ENCODE measurements around the gene CTRB1. TPM values are rescaled to one million over a fixed set of nuclear protein-coding genes. Genes with fewer than 3 reads are reported as not detected.

CTRB1 gene
- total and polyA plus RNA-seq, 8 donors = 0.12 to 0.20 (median 0.20) TPM; not detected in 5

DNA sequence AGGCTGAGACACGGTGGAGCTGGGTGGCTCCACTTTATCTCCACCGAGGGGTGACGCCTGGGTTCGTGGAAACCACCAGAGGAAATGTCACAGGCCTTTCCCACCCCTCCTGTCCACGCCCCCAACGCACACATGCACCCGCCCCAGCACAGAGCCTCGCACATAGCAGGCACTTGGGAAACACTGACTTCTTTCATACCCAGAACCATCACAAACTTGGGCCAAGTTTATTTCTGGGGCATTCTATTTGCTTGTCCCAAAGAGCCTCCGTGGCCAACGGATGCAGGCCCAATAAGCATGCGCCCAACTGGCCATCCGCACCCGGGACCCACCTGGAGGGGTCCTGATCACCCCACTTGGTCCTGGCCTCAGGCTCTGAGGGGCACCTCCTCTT is 29.4 kb downstream of the CTRB1 start:
- Histone ChIP-seq H3K27ac (peak overlapping the region; percentile 83 to 91), H3K27me3 (peaks cover 0 to 60% of the 10 kb centered on the region in 2 donors), H3K4me3 (no peak overlapping the region), H3K36me3 (no peaks in the 10 kb centered on the region), H3K4me1 (peaks cover 59 to 95% of the 10 kb centered on the region in 2 donors), H3K9me3 (no peaks in the 10 kb centered on the region)
- no peak for DNase-seq
- intact Hi-C loops (cut with DNase I) = no loop called here
- TF ChIP-seq, protein P1, sequence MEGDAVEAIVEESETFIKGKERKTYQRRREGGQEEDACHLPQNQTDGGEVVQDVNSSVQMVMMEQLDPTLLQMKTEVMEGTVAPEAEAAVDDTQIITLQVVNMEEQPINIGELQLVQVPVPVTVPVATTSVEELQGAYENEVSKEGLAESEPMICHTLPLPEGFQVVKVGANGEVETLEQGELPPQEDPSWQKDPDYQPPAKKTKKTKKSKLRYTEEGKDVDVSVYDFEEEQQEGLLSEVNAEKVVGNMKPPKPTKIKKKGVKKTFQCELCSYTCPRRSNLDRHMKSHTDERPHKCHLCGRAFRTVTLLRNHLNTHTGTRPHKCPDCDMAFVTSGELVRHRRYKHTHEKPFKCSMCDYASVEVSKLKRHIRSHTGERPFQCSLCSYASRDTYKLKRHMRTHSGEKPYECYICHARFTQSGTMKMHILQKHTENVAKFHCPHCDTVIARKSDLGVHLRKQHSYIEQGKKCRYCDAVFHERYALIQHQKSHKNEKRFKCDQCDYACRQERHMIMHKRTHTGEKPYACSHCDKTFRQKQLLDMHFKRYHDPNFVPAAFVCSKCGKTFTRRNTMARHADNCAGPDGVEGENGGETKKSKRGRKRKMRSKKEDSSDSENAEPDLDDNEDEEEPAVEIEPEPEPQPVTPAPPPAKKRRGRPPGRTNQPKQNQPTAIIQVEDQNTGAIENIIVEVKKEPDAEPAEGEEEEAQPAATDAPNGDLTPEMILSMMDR (IDR thresholded peaks at IDR 0.05) = no peak
- no peak for ATAC-seq

DNA sequence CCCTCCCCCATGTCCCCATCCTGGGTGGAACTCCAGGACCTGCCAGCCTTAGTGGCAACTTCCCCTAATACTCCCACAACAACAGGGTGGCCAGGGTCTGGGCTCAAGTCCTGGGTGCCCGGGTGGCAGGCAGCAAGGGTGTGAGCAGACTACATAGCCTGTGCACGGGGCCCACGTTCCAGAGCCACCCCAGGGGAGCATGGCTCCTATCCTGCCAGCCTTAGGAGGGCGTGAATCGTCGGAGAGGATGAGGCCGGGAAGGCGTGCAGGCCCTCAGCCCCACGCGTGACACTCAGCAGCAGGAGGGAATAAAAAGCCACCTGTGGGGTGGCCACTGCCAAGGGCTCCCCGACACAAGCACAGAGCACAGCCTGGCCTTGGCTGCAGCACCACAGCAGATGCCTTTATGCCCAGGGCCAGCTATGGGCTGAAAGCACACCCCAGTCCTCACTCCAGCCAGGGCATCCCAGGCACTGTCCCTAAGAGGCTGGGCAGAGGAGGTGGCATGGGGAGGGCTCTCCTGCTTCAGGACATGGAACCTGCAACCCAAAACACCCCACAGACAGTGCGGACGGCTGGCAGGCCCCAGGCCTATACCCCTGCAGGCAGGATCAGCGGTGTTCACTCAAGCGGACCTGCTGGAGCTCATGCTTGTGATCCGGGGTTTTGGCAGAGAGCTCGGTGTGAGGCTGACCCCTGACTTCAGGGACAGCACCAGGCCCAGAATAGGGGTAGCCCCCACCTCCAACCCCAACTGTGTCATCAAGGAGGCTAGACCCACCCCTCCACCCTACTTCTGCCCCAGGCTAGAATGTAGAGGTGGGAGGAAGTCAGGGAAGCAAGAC is 30.0 kb downstream of the CTRB1 start:
- DNase-seq (no peak), ATAC-seq (no peak)
- Histone ChIP-seq H3K4me1 (peaks cover 62 to 95% of the 10 kb centered on the region in 2 donors), H3K27ac (peak overlapping the region; percentile 82 to 91), H3K9me3 (no peaks in the 10 kb centered on the region), H3K36me3 (no peaks in the 10 kb centered on the region), H3K27me3 (peaks cover 0 to 66% of the 10 kb centered on the region in 2 donors), H3K4me3 (no peak overlapping the region)
- TF ChIP-seq, protein P1 (IDR thresholded peaks at IDR 0.05) = no peak
- intact Hi-C loops (cut with DNase I) = no loop called here

DNA sequence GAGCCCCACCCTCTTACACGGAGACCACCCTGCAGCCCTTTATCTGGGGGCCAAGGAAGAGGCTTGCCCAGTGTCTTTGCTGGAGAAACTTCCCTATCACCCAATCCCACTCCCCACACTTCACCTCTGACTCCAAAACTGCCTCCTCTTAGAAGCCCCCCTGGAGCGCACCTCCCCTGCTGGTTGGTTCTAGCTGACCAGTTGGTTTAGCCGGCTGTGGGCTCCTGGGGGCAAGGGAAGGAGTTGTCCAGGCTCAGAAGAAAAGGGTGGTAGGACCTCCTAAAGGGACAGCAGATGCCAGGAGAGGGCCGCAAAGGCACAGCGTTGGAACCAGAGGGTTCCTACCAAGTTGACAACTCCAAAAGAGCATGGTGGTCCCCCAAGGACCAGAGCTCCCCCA is 30.7 kb downstream of the CTRB1 start:
- ATAC-seq (no peak), DNase-seq (no peak)
- H3K4me3 ChIP-seq = peak overlapping the region in 1 of 2 donors; percentile 58
- peaks cover 0 to 73% of the 10 kb centered on the region in 2 donors for H3K27me3 ChIP-seq
- H3K4me1 ChIP-seq = peaks cover 61 to 95% of the 10 kb centered on the region in 2 donors
- no peaks in the 10 kb centered on the region for H3K36me3 ChIP-seq
- H3K9me3 ChIP-seq = no peaks in the 10 kb centered on the region
- TF ChIP-seq, protein P1 (IDR thresholded peaks at IDR 0.05) = no peak
- intact Hi-C loops (cut with DNase I) = no loop called here
- peak overlapping the region; percentile 82 to 87 for H3K27ac ChIP-seq

DNA sequence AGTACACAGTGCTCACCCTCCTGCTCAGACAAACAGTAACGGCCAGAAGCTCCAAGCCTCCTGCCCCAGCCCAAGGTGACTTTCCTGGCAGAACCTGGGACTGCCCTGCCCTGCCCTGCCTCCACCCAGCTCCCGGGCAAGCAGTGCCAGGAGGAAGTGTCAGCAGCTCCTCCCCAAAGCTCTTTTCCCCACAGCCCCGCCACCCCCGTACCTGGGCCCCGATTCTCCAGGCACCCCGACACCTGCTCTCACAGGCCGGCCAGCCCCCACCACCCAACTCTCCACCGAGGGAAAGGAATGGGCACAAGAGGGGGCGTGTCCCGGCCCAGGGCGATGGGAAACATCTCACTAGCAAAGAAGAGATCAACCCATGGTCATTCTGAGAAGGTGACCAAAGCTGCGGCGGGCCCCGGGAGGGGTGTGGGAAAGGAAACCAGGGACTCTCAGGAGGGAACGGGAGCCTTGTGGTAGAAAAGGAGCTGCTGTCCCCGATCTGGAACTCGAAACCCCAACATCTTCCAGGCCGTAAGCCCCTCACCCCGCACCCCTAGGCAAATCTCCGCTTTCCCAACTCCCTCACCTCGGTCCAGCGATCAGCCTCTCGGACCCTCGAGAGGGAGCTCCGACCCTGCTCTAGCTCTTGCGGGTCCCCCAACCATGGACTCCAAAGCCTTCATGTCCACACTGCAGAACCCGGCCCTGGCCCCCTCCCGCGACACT is 31.5 kb downstream of the CTRB1 start:
- Histone ChIP-seq H3K4me3 (peak overlapping the region; percentile 58 to 92), H3K36me3 (no peaks in the 10 kb centered on the region), H3K27me3 (peaks cover 0 to 81% of the 10 kb centered on the region in 2 donors), H3K9me3 (no peaks in the 10 kb centered on the region), H3K4me1 (peaks cover 59 to 95% of the 10 kb centered on the region in 2 donors), H3K27ac (peak overlapping the region; percentile 82 to 87)
- DNase-seq = peak in 2 of 4 donors; percentile 70 to 84
- peak; percentile 34 for ATAC-seq
- intact Hi-C loops (cut with DNase I) = no loop called here
- TF ChIP-seq, protein P1 (IDR thresholded peaks at IDR 0.05) = no peak

DNA sequence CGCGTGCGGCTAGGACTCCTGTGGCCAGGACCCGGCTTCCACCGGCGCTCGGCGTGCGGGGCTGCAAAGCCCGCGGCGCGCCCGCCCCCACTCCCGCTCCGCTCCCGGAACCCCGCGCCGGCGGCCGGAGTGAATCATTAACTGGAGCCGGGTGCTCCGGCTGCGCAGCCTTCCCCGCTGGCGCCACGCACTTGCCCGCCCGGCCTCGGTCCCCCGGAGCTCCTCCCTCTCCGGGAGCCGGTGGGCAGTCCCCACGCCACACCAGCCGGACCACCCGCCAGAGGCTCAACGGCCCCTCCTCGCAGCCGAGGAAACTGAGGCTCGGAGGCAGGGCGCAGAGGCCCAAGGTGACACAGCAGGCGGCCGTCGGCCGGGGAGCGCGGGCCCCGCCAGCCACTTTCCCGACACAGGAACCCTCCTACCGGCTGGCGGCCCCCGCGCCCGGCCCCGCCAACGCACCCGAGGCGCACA is 32.1 kb downstream of the CTRB1 start:
- intact Hi-C loops (cut with DNase I) = no loop called here
- TF ChIP-seq, protein P1 (IDR thresholded peaks at IDR 0.05) = no peak
- ATAC-seq (peak; percentile 45), DNase-seq (peak in 1 of 4 donors; percentile 86)
- H3K4me1 ChIP-seq = peaks cover 58 to 94% of the 10 kb centered on the region in 2 donors
- peaks cover 0 to 87% of the 10 kb centered on the region in 2 donors for H3K27me3 ChIP-seq
- peak overlapping the region; percentile 82 to 87 for H3K27ac ChIP-seq
- peak overlapping the region; percentile 58 to 92 for H3K4me3 ChIP-seq
- H3K36me3 ChIP-seq = no peaks in the 10 kb centered on the region
- no peaks in the 10 kb centered on the region for H3K9me3 ChIP-seq
